Omental fat pad (tissue), 4 donors: ENCODE measurements around the gene GPR153. TPM values are rescaled to one million over a fixed set of nuclear protein-coding genes. Genes with fewer than 3 reads are reported as not detected.

Source experiments
- ATAC-seq: fragments of 150-250 bp; one replicate; pipeline ENCODE4 v1.9.1; 2016; ENCODE audit warnings: mild to moderate bottlenecking, moderate library complexity; ENCODE audit not compliant: low FRiP score
- DNase-seq: peaks from one replicate; pipeline ENCODE4 v3.0.0-alpha.2; 2019; ENCODE audit warnings: low spot score
- CTCF ChIP-seq, 3 donors: fragments of 450-650 bp; IDR thresholded peaks; one replicate each; pipeline ENCODE4 v1.5.1; 2016 to 2017; ENCODE audit warnings: antibody characterized with exemption in 3 of 3, mild to moderate bottlenecking in 3 of 3, moderate library complexity in 2 of 3
- total RNA-seq, 4 donors: library from RNA; depleted of rRNA; stranded (reverse); fragments of >200 nt; gene quantifications; one replicate each; pipeline ENCODE4 v1.1.0, GENCODE V29; 2016

The GPR153 gene
- total RNA-seq, 4 donors from 2014 or later: 10.9 to 19.8 (median 14.3) TPM

GRCh38 chr1:6218375-6219164, 42.3 kb downstream of the GPR153 start:
- DNase-seq (no peak), ATAC-seq (no peak)
- TF ChIP-seq CTCF (IDR thresholded peaks at IDR 0.05): no peak

- TF ChIP-seq CTCF (IDR thresholded peaks at IDR 0.05): no peak
- ATAC-seq (no peak), DNase-seq (no peak)
Observed at GRCh38 chr1:6212193-6212959, 48.5 kb downstream of the GPR153 start.

- DNase-seq: no peak
- TF ChIP-seq CTCF (IDR thresholded peaks at IDR 0.05): no peak
- no peak for ATAC-seq
Observed at GRCh38 chr1:6211731-6212130, 49.2 kb downstream of the GPR153 start.

- DNase-seq (no peak), ATAC-seq (no peak)
- no peak for TF ChIP-seq CTCF (IDR thresholded peaks at IDR 0.05)
Observed at GRCh38 chr1:6210591-6211355, 50.1 kb downstream of the GPR153 start.

GRCh38 chr1:6209661-6210580, 51.0 kb downstream of the GPR153 start:
- no peak for TF ChIP-seq CTCF (IDR thresholded peaks at IDR 0.05)
- ATAC-seq: no peak
- no peak for DNase-seq
